ENCODE data around the gene IRF2.

The IRF2 gene

GRCh38 chr4:184409502-184409901, 64.8 kb downstream of the IRF2 start:
- TF ChIP-seq SPI1 (IDR thresholded peaks at IDR 0.05; ENCODE audit: low read depth, low read length) (no peak), PAX5 (IDR thresholded peaks at IDR 0.05; ENCODE audit: insufficient read depth, low read length, severe bottlenecking) (no peak), TAF1 (IDR thresholded peaks at IDR 0.05; ENCODE audit: low read depth, low read length) (no peak), POU2F2 (IDR thresholded peaks at IDR 0.05; ENCODE audit: low read depth, low read length) (no peak), POLR2AphosphoS5 (IDR thresholded peaks at IDR 0.05; ENCODE audit: low read depth, low read length) (no peak)
- FAIRE-seq (peak; percentile 40), DNase-seq (ENCODE audit: insufficient read length, low spot score) (no peak)

GRCh38 chr4:184408684-184409081, 65.7 kb downstream of the IRF2 start:
- DNase-seq (ENCODE audit: insufficient read length, low spot score): no peak
- no peak for FAIRE-seq
- no peak for TF ChIP-seq POU2F2 (IDR thresholded peaks at IDR 0.05; ENCODE audit: low read depth, low read length)
- no peak for TF ChIP-seq POLR2A (IDR thresholded peaks at IDR 0.05; ENCODE audit: low read depth, low read length)
- TF ChIP-seq TAF1 (IDR thresholded peaks at IDR 0.05; ENCODE audit: low read depth, low read length): no peak
- no peak for TF ChIP-seq PAX5 (IDR thresholded peaks at IDR 0.05; ENCODE audit: insufficient read depth, low read length, severe bottlenecking)
- no peak for TF ChIP-seq SPI1 (IDR thresholded peaks at IDR 0.05; ENCODE audit: low read depth, low read length)

- TF ChIP-seq POU2F2 (IDR thresholded peaks at IDR 0.05; ENCODE audit: low read depth, low read length): no peak
- no peak for TF ChIP-seq POLR2AphosphoS5 (IDR thresholded peaks at IDR 0.05; ENCODE audit: low read depth, low read length)
- TF ChIP-seq TAF1 (IDR thresholded peaks at IDR 0.05; ENCODE audit: low read depth, low read length): no peak
- TF ChIP-seq POLR2A (IDR thresholded peaks at IDR 0.05; ENCODE audit: low read depth, low read length): no peak
- TF ChIP-seq PAX5 (IDR thresholded peaks at IDR 0.05; ENCODE audit: insufficient read depth, low read length, severe bottlenecking): no peak
- TF ChIP-seq SPI1 (IDR thresholded peaks at IDR 0.05; ENCODE audit: low read depth, low read length): no peak
- no peak for DNase-seq (ENCODE audit: insufficient read length, low spot score)
- no peak for FAIRE-seq
Measured at GRCh38 chr4:184408021-184408683, 66.2 kb downstream of the IRF2 start.

GRCh38 chr4:184406958-184407391, 67.4 kb downstream of the IRF2 start:
- FAIRE-seq (no peak), DNase-seq (ENCODE audit: insufficient read length, low spot score) (no peak)
- TF ChIP-seq PAX5 (IDR thresholded peaks at IDR 0.05; ENCODE audit: insufficient read depth, low read length, severe bottlenecking): no peak
- TF ChIP-seq TAF1 (IDR thresholded peaks at IDR 0.05; ENCODE audit: low read depth, low read length): no peak
- TF ChIP-seq POLR2A (IDR thresholded peaks at IDR 0.05; ENCODE audit: low read depth, low read length): no peak
- TF ChIP-seq POU2F2 (IDR thresholded peaks at IDR 0.05; ENCODE audit: low read depth, low read length): no peak

- no peak for DNase-seq (ENCODE audit: insufficient read length, low spot score)
- FAIRE-seq: no peak
- TF ChIP-seq POLR2AphosphoS5 (IDR thresholded peaks at IDR 0.05; ENCODE audit: low read depth, low read length) (no peak), POU2F2 (IDR thresholded peaks at IDR 0.05; ENCODE audit: low read depth, low read length) (no peak), SPI1 (IDR thresholded peaks at IDR 0.05; ENCODE audit: low read depth, low read length) (no peak), PAX5 (IDR thresholded peaks at IDR 0.05; ENCODE audit: insufficient read depth, low read length, severe bottlenecking) (no peak), POLR2A (IDR thresholded peaks at IDR 0.05; ENCODE audit: low read depth, low read length) (no peak), TAF1 (IDR thresholded peaks at IDR 0.05; ENCODE audit: low read depth, low read length) (no peak)
Measured at GRCh38 chr4:184404047-184404446, 70.3 kb downstream of the IRF2 start.

- DNase-seq (ENCODE audit: insufficient read length, low spot score) (no peak), FAIRE-seq (peak; percentile 85)
- no peak for TF ChIP-seq POU2F2 (IDR thresholded peaks at IDR 0.05; ENCODE audit: low read depth, low read length)
- TF ChIP-seq PAX5 (IDR thresholded peaks at IDR 0.05; ENCODE audit: insufficient read depth, low read length, severe bottlenecking): no peak
- TF ChIP-seq POLR2A (IDR thresholded peaks at IDR 0.05; ENCODE audit: low read depth, low read length): no peak
- no peak for TF ChIP-seq TAF1 (IDR thresholded peaks at IDR 0.05; ENCODE audit: low read depth, low read length)
- TF ChIP-seq SPI1 (IDR thresholded peaks at IDR 0.05; ENCODE audit: low read depth, low read length): no peak
- no peak for TF ChIP-seq POLR2AphosphoS5 (IDR thresholded peaks at IDR 0.05; ENCODE audit: low read depth, low read length)
Measured at GRCh38 chr4:184403384-184403781, 71.0 kb downstream of the IRF2 start.

GRCh38 chr4:184402740-184403383, 71.5 kb downstream of the IRF2 start:
- FAIRE-seq (no peak), DNase-seq (ENCODE audit: insufficient read length, low spot score) (no peak)
- TF ChIP-seq TAF1 (IDR thresholded peaks at IDR 0.05; ENCODE audit: low read depth, low read length): no peak
- no peak for TF ChIP-seq POLR2A (IDR thresholded peaks at IDR 0.05; ENCODE audit: low read depth, low read length)
- no peak for TF ChIP-seq POLR2AphosphoS5 (IDR thresholded peaks at IDR 0.05; ENCODE audit: low read depth, low read length)
- no peak for TF ChIP-seq POU2F2 (IDR thresholded peaks at IDR 0.05; ENCODE audit: low read depth, low read length)
- TF ChIP-seq SPI1 (IDR thresholded peaks at IDR 0.05; ENCODE audit: low read depth, low read length): no peak
- TF ChIP-seq PAX5 (IDR thresholded peaks at IDR 0.05; ENCODE audit: insufficient read depth, low read length, severe bottlenecking): no peak

GRCh38 chr4:184402239-184402638, 72.1 kb downstream of the IRF2 start:
- TF ChIP-seq SPI1 (IDR thresholded peaks at IDR 0.05; ENCODE audit: low read depth, low read length) (no peak), TAF1 (IDR thresholded peaks at IDR 0.05; ENCODE audit: low read depth, low read length) (no peak), PAX5 (IDR thresholded peaks at IDR 0.05; ENCODE audit: insufficient read depth, low read length, severe bottlenecking) (no peak), POLR2AphosphoS5 (IDR thresholded peaks at IDR 0.05; ENCODE audit: low read depth, low read length) (no peak), POLR2A (IDR thresholded peaks at IDR 0.05; ENCODE audit: low read depth, low read length) (no peak), POU2F2 (IDR thresholded peaks at IDR 0.05; ENCODE audit: low read depth, low read length) (no peak)
- FAIRE-seq: no peak
- DNase-seq (ENCODE audit: insufficient read length, low spot score): no peak

GRCh38 chr4:184401397-184402171, 72.8 kb downstream of the IRF2 start:
- TF ChIP-seq SPI1 (IDR thresholded peaks at IDR 0.05; ENCODE audit: low read depth, low read length) (no peak), POLR2AphosphoS5 (IDR thresholded peaks at IDR 0.05; ENCODE audit: low read depth, low read length) (no peak), TAF1 (IDR thresholded peaks at IDR 0.05; ENCODE audit: low read depth, low read length) (no peak), PAX5 (IDR thresholded peaks at IDR 0.05; ENCODE audit: insufficient read depth, low read length, severe bottlenecking) (no peak), POLR2A (IDR thresholded peaks at IDR 0.05; ENCODE audit: low read depth, low read length) (no peak), POU2F2 (IDR thresholded peaks at IDR 0.05; ENCODE audit: low read depth, low read length) (no peak)
- DNase-seq (ENCODE audit: insufficient read length, low spot score) (no peak), FAIRE-seq (no peak)

Data from GM12891 (cell line).